ENCODE results near the gene FANCM.

GRCh38 chr14:45125754-45126153, 10.0 kb upstream of the FANCM start:
- TF ChIP-seq YY1 (IDR thresholded peaks at IDR 0.05; ENCODE audit: low read depth), result no peak
- no peak for TF ChIP-seq RAD21 (IDR thresholded peaks at IDR 0.05; ENCODE audit: low read depth)

Data from Ishikawa (cell line).